Activated CD4-positive, alpha-beta T cell treated with anti-CD3 and anti-CD28 coated beads, Interleukin-2, amount 10 ng/mL, durations not matched to agents 7 days and 5 days (primary cell): Measurements from ENCODE around the gene ACTR10. TPM values are rescaled to one million over a fixed set of nuclear protein-coding genes. Genes with fewer than 3 reads are reported as not detected.

Source experiments
- CTCF ChIA-PET: fragments of 350-600 bp; sonication (Branson Sonifier 250); formaldehyde crosslinking; loops from one replicate; lab custom pipeline; 2021; ENCODE audit warnings: antibody characterized with exemption; lab: Charles Lee
- POLR2A ChIA-PET: fragments of 350-600 bp; sonication (Branson Sonifier 250); formaldehyde crosslinking; loops from one replicate; lab custom pipeline; 2021; ENCODE audit warnings: antibody characterized with exemption; lab: Charles Lee
- DNase-seq: peaks from one replicate; pipeline ENCODE4 v3.0.0-alpha.2; 2020
- H3K27ac Mint-ChIP-seq: one replicate; pipeline ENCODE4 v1.8.0; 2021; ENCODE audit warnings: mild to moderate bottlenecking, moderate library complexity, mixed read lengths
- H3K27me3 Mint-ChIP-seq: one replicate; pipeline ENCODE4 v1.8.0; 2021; ENCODE audit warnings: mixed read lengths
- H3K36me3 Mint-ChIP-seq: one replicate; pipeline ENCODE4 v1.8.0; 2021; ENCODE audit warnings: low read depth, mixed read lengths
- H3K4me1 Mint-ChIP-seq: one replicate; pipeline ENCODE4 v1.8.0; 2021; ENCODE audit warnings: mixed read lengths
- H3K4me3 Mint-ChIP-seq: one replicate; pipeline ENCODE4 v1.8.0; 2021; ENCODE audit warnings: mild to moderate bottlenecking, moderate library complexity, mixed read lengths
- H3K9me3 Mint-ChIP-seq: one replicate; pipeline ENCODE4 v1.8.0; 2021; ENCODE audit warnings: mixed read lengths
- total RNA-seq, 2 experiments: library from RNA; stranded (reverse); gene quantifications; one replicate each; pipeline ENCODE4 v1.2.3, GENCODE V29; 2021

Gene ACTR10
- total RNA-seq, 2 experiments from 2014 or later = 39.2 to 46.3 TPM

DNA sequence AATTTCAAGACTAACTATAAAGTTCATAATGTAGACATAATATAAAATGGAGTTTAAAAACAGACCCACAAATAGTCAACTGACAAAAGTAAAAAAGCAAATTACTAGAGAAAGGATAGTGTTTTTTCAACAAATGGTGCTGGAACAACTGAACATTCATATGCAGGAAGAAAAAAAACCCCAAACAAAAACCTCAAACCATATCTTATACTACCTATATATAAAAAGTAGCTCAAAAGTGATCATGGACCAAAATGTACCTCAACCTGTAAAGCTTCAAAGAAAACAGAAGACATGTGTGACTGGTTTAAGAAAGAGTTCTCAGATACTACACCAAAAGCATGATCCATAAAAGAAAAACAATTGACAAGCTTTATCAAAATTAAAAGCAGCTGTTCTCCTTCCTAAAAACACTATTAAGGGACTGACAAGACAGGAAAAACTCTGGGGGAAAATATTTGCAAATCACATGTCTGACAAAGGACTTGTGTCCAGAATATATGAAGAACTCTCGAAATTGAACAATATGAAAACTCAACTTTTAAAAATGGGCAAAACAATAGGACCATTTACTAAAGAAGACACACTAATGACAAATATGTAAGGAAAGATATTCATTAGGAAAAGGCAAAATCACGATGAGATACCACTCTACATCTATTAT, 75.7 kb downstream of the ACTR10 start:
- Mint-ChIP-seq H3K9me3 (no peaks in the 10 kb centered on the region), H3K36me3 (peaks cover 60% of the 10 kb centered on the region), H3K27me3 (no peaks in the 10 kb centered on the region), H3K27ac (peak overlapping the region; percentile 81), H3K4me1 (peaks cover 37% of the 10 kb centered on the region), H3K4me3 (no peak overlapping the region)
- CTCF ChIA-PET = interaction anchor here (0.7 to 3.2 kb wide), 2 partner anchors 11 to 14 kb away, joined by 3 to 11 read pairs; no protein-coding TSS in a partner anchor
- no peak for DNase-seq
- POLR2A ChIA-PET = interaction anchor here (0.6 kb wide), 1 partner anchor 107 kb away, joined by 6 read pairs; no protein-coding TSS in a partner anchor

DNA sequence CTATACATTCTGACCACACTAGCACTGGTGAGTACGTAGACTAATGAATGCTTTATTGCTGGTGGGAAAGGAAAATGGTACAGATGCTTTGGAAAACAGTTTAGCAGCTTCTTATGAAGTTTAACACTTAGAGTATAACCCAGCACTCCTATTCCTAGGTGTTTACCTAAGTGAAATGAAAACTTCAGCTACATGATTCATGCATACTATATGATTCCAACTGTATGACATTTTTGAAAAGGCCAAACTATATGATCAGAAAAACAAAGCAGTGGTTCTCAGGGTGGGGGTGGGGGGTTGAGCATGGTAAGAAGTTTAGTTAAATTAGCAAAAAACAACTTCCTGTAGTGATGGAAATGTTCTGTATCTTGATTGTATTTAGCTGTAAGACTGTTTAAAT, 76.3 kb downstream of the ACTR10 start:
- H3K27ac Mint-ChIP-seq = peak overlapping the region; percentile 81
- no peak overlapping the region for H3K4me3 Mint-ChIP-seq
- POLR2A ChIA-PET = interaction anchor here (0.6 kb wide), 1 partner anchor 106 kb away, joined by 6 read pairs; no protein-coding TSS in a partner anchor
- H3K27me3 Mint-ChIP-seq = no peaks in the 10 kb centered on the region
- peaks cover 42% of the 10 kb centered on the region for H3K4me1 Mint-ChIP-seq
- DNase-seq = no peak
- no peaks in the 10 kb centered on the region for H3K9me3 Mint-ChIP-seq
- CTCF ChIA-PET = interaction anchor here (0.7 to 3.2 kb wide), 2 partner anchors 12 to 15 kb away, joined by 3 to 11 read pairs; no protein-coding TSS in a partner anchor
- peaks cover 62% of the 10 kb centered on the region for H3K36me3 Mint-ChIP-seq

DNA sequence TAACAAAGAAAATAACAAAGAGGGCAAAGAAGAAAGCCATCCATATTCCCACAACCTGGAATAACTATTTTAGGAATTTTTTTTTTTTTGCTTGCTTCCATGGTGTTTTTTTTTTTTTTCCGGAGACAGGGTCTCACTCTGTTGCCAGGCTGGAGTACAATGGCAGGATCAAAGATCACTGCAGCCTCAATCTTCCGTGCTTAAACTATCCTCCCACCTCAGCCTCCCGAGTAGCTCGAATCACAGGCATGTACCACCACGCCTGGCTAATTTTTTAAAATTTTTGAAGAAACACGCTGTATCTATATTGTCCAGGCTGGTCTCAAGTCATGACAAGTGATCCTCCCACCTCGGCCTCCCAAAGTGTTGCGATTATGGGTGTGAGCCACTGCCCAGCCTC, 78.2 kb downstream of the ACTR10 start:
- Mint-ChIP-seq H3K4me1 (peaks cover 61% of the 10 kb centered on the region), H3K27ac (no peak overlapping the region), H3K36me3 (peaks cover 66% of the 10 kb centered on the region), H3K27me3 (no peaks in the 10 kb centered on the region), H3K4me3 (no peak overlapping the region), H3K9me3 (no peaks in the 10 kb centered on the region)
- ChIA-PET CTCF (interaction anchor here (0.6 to 1.1 kb wide), 3 partner anchors 16 to 60 kb away, joined by 3 to 4 read pairs (median 4); no protein-coding TSS in a partner anchor), POLR2A (no interaction called here)
- no peak for DNase-seq

DNA sequence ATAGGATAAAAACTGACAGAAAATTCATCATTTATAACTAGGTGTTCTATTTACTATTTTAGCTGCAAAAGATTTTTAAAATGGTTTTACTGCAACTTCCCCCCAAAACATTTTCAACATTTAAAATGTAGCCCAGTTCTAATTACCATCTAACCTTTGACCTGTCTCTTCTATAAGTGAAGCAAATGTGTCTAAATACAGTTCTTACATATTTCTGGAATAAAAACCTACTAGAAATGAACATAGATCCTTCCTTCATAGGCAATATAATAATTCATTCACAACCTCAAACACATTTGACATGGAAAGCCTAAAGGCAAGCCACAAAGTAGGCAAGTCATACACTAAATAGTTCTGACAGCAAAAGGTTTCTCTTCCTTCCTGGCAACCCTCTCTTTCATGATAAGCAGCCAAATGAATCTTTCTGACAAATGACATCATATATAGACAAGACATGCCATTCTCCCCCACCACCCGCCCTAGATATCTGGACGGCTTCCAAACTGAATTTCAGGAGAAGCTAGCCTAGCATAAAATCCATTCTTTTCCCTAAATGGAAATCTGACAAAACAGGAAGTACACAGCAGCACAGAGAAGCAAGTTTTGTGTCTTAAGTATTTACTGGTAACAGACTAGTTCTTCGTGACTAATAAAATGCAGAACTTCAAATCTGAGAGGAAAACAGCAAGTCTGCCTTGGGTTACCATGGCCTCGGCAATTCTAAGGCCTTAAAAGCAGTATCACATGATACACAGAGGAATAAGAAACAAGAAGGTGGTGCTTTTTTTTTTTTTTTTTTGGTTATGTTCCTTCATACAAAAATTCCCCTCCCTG, 81.2 kb downstream of the ACTR10 start:
- DNase-seq = peak; percentile 25
- Mint-ChIP-seq H3K27ac (peak overlapping the region; percentile 80), H3K27me3 (no peaks in the 10 kb centered on the region), H3K4me1 (peaks cover 58% of the 10 kb centered on the region), H3K4me3 (peak overlapping the region; percentile 37), H3K36me3 (peaks cover 69% of the 10 kb centered on the region), H3K9me3 (no peaks in the 10 kb centered on the region)
- POLR2A ChIA-PET = interaction anchor here (0.6 kb wide), 1 partner anchor 116 kb away, joined by 13 read pairs; no protein-coding TSS in a partner anchor
- CTCF ChIA-PET = interaction anchor here (0.6 kb wide), 2 partner anchors 25 to 122 kb away, joined by 3 to 4 read pairs; no protein-coding TSS in a partner anchor

DNA sequence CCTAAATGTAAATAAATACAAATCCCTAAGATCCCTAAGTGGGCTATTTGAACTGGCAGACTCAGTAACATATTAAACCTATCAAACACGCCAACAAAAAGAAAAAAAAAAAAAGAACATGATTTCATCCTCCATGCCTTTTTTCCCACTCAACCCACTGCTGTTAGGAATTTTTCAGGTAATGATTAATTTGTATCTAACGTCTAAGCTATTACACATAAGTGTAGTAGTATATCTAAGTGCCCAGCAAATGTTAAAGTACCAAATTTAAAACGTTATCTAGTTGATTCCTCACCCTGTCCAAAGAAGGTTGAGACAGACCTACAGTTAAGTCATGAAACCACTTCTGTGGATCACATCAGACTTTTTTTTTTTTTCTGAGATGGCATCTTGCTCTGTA, 82.0 kb downstream of the ACTR10 start:
- Mint-ChIP-seq H3K4me3 (no peak overlapping the region), H3K9me3 (no peaks in the 10 kb centered on the region), H3K27me3 (no peaks in the 10 kb centered on the region), H3K27ac (peak overlapping the region; percentile 76), H3K36me3 (peaks cover 71% of the 10 kb centered on the region), H3K4me1 (peaks cover 51% of the 10 kb centered on the region)
- no peak for DNase-seq
- POLR2A ChIA-PET = interaction anchor here (0.6 kb wide), 1 partner anchor 115 kb away, joined by 13 read pairs; no protein-coding TSS in a partner anchor
- CTCF ChIA-PET = no interaction called here

DNA sequence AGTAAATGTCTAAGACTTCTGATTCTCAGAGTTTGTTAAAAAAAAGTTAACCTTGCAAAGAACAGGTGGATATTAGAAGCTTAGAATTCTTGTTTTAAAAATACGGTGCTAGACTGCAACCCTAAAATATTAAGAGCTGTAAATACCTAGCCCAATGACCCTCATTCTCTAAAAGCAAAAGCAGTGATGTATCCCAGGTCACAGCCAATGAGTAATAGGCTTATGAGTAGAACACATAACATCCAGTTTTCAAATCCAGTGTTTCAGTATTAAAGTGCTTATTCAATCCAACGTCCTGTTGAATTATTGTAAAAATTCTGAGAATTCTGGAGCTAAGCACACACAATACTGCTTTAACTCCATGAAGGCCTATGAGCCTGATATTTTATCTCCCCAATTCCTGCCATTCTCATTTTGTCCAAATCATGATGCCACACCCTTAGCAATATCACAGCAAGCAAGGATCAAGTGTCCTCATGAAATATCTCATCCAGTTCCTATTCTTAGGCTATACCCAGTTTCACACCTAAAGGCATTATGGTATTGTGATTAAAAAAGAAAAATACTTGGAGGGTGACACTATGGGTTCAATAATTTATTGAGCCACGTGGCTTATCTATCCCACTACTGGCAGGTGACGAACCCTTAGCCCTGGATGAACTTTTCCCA, 83.1 kb downstream of the ACTR10 start:
- no peak for DNase-seq
- Mint-ChIP-seq H3K36me3 (peaks cover 75% of the 10 kb centered on the region), H3K27me3 (no peaks in the 10 kb centered on the region), H3K4me1 (peaks cover 54% of the 10 kb centered on the region), H3K9me3 (no peaks in the 10 kb centered on the region), H3K4me3 (no peak overlapping the region), H3K27ac (no peak overlapping the region)
- ChIA-PET CTCF (no interaction called here), POLR2A (no interaction called here)

DNA sequence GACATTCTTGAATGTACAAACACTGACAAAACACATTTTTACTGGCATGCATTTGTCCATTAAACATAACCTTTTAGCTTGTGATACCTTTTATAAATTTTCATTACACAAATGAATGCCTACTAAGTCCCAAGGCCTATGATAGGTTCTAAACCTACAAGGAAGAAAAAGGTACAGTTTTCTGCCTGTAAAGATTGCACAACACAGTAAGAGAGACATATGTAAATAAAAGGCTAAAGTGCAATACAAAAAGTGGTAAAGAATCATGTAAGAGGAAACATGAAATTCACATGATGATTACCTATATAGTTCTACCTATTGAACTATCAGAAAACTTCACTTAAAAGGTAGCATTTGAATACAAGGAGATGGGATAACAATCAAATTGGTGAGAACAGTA, 83.8 kb downstream of the ACTR10 start:
- Mint-ChIP-seq H3K4me1 (peaks cover 58% of the 10 kb centered on the region), H3K4me3 (no peak overlapping the region), H3K36me3 (peaks cover 78% of the 10 kb centered on the region), H3K27ac (no peak overlapping the region), H3K9me3 (no peaks in the 10 kb centered on the region), H3K27me3 (no peaks in the 10 kb centered on the region)
- ChIA-PET CTCF (no interaction called here), POLR2A (no interaction called here)
- no peak for DNase-seq

DNA sequence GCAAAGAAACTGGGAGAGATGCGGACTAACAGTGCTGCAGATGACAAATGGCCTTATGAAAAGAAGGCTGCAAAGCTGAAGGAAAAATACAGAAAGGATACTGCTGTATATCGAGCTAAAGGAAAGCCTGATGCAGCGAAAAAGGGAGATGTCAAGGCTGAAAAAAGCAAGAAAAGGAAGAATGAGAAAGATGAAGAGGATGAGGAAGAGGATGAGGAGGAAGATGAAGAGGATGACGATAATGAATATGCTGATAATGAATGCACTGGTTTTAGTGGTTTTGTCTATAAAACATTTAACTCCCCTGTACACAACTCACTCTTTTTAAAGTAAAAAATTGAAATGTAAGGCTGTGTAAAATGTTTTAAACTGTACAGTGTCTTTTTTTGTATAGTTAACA, 85.2 kb downstream of the ACTR10 start:
- Mint-ChIP-seq H3K27ac (no peak overlapping the region), H3K27me3 (no peaks in the 10 kb centered on the region), H3K4me1 (peaks cover 64% of the 10 kb centered on the region), H3K9me3 (no peaks in the 10 kb centered on the region), H3K36me3 (peaks cover 81% of the 10 kb centered on the region), H3K4me3 (no peak overlapping the region)
- ChIA-PET POLR2A (no interaction called here), CTCF (no interaction called here)
- DNase-seq = no peak

Other genes with a start within 250 kb of the ACTR10 start
- gene ARMH4, start 47.9 kb upstream of the ACTR10 start, total RNA-seq = under 1 TPM in 1 of 2 experiments, not detected in 1; 0.07 TPM
- gene PSMA3, start 44.7 kb downstream of the ACTR10 start, total RNA-seq = 100 to 1,000 TPM; 233 to 245 TPM
- 10 to 100 TPM; 32.8 to 37.3 TPM for gene ARID4A, start 98.4 kb downstream of the ACTR10 start, total RNA-seq
- not detected for gene TOMM20L, start 195.8 kb downstream of the ACTR10 start, total RNA-seq
- 10 to 100 TPM; 36.2 to 45.1 TPM for gene TIMM9, start 227.4 kb downstream of the ACTR10 start, total RNA-seq
- gene KIAA0586, start 227.6 kb downstream of the ACTR10 start, total RNA-seq = 10 to 100 TPM; 29.7 to 31.4 TPM